Neural cell (in vitro differentiated cells): Measurements from ENCODE around the gene ATRAID.

ENCODE experiments used
- EZH2 ChIP-seq: fragments of 200-600, 300-800 bp; shearing (Covaris generic), sonication (generic); IDR thresholded peaks from 2 replicates; pipeline ENCODE4 v1.6.1; 2014; ENCODE audit warnings: antibody characterized with exemption, low read length, borderline replicate concordance, mild to moderate bottlenecking; ENCODE audit not compliant: insufficient read depth, poor library complexity, severe bottlenecking
- MXI1 ChIP-seq: fragments of 450-650 bp; conservative IDR thresholded peaks from 2 replicates; pipeline ENCODE4 v1.6.1; 2014; ENCODE audit warnings: antibody characterized with exemption, mild to moderate bottlenecking; ENCODE audit not compliant: poor library complexity, severe bottlenecking
- POLR2AphosphoS5 ChIP-seq: IDR thresholded peaks from 2 replicates; pipeline ENCODE4 v1.6.1; 2012
- RAD21 ChIP-seq: fragments of 450-650 bp; conservative IDR thresholded peaks from 2 replicates; pipeline ENCODE4 v1.6.1; 2014; ENCODE audit warnings: antibody characterized with exemption, mild to moderate bottlenecking, moderate library complexity
- SMC3 ChIP-seq: fragments of 450-650 bp; conservative IDR thresholded peaks from 2 replicates; pipeline ENCODE4 v1.6.1; 2014; ENCODE audit warnings: antibody characterized with exemption, mild to moderate bottlenecking, moderate library complexity; ENCODE audit not compliant: poor library complexity
- TAF1 ChIP-seq: IDR thresholded peaks from 2 replicates; pipeline ENCODE4 v1.6.1; 2012; ENCODE audit warnings: low read depth
- TF ChIP-seq, protein P1 (sequence below): fragments of 450-650 bp; IDR thresholded peaks from 2 replicates; pipeline ENCODE4 v1.5.1; 2014; ENCODE audit warnings: antibody characterized with exemption, mild to moderate bottlenecking, moderate library complexity; ENCODE audit not compliant: poor library complexity, severe bottlenecking
- TF ChIP-seq, protein P2 (sequence below): IDR thresholded peaks from 2 replicates; pipeline ENCODE4 v1.6.1; 2012; ENCODE audit warnings: borderline replicate concordance

DNA sequence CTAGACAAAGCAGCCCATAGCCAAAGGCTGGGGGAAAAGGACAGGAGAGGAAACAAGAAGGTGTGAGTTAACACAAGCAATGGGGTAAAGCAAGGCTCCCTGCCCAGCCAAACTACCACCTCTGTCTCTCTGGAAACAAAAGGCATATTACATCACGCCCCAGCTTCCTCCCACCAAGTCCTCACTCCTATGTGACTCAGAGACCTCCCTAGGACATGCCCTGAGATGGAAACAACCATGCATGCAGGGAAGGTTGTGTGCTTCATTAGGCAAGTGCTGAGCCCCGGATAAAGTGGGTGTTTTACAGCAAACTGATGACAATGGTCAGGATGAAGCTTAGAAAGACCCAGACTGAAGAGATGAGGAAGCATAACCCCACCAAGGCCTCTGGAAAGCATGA lies 9.0 kb upstream of the ATRAID start:
- no peak for TF ChIP-seq TAF1
- TF ChIP-seq, protein P1, sequence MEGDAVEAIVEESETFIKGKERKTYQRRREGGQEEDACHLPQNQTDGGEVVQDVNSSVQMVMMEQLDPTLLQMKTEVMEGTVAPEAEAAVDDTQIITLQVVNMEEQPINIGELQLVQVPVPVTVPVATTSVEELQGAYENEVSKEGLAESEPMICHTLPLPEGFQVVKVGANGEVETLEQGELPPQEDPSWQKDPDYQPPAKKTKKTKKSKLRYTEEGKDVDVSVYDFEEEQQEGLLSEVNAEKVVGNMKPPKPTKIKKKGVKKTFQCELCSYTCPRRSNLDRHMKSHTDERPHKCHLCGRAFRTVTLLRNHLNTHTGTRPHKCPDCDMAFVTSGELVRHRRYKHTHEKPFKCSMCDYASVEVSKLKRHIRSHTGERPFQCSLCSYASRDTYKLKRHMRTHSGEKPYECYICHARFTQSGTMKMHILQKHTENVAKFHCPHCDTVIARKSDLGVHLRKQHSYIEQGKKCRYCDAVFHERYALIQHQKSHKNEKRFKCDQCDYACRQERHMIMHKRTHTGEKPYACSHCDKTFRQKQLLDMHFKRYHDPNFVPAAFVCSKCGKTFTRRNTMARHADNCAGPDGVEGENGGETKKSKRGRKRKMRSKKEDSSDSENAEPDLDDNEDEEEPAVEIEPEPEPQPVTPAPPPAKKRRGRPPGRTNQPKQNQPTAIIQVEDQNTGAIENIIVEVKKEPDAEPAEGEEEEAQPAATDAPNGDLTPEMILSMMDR: no peak
- no peak for TF ChIP-seq SMC3
- TF ChIP-seq, protein P2, sequence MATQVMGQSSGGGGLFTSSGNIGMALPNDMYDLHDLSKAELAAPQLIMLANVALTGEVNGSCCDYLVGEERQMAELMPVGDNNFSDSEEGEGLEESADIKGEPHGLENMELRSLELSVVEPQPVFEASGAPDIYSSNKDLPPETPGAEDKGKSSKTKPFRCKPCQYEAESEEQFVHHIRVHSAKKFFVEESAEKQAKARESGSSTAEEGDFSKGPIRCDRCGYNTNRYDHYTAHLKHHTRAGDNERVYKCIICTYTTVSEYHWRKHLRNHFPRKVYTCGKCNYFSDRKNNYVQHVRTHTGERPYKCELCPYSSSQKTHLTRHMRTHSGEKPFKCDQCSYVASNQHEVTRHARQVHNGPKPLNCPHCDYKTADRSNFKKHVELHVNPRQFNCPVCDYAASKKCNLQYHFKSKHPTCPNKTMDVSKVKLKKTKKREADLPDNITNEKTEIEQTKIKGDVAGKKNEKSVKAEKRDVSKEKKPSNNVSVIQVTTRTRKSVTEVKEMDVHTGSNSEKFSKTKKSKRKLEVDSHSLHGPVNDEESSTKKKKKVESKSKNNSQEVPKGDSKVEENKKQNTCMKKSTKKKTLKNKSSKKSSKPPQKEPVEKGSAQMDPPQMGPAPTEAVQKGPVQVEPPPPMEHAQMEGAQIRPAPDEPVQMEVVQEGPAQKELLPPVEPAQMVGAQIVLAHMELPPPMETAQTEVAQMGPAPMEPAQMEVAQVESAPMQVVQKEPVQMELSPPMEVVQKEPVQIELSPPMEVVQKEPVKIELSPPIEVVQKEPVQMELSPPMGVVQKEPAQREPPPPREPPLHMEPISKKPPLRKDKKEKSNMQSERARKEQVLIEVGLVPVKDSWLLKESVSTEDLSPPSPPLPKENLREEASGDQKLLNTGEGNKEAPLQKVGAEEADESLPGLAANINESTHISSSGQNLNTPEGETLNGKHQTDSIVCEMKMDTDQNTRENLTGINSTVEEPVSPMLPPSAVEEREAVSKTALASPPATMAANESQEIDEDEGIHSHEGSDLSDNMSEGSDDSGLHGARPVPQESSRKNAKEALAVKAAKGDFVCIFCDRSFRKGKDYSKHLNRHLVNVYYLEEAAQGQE: no peak
- no peak for TF ChIP-seq EZH2
- no peak for TF ChIP-seq MXI1
- no peak for TF ChIP-seq POLR2AphosphoS5
- no peak for TF ChIP-seq RAD21
